ENCODE measurements around the gene ETV6.

Gene ETV6

GRCh38 chr12:11748903-11749302 lies 99.4 kb downstream of the ETV6 start:
- no peaks in the 10 kb centered on the region for H3K9me3 ChIP-seq (ENCODE audit: insufficient read depth, low read depth, low read length)
- no peaks in the 10 kb centered on the region for H3K27me3 ChIP-seq (ENCODE audit: insufficient read depth, low read length, poor library complexity, severe bottlenecking)
- peaks cover 22% of the 10 kb centered on the region for H4K20me1 ChIP-seq (ENCODE audit: insufficient read depth, low read length, poor library complexity, severe bottlenecking)
- H2AFZ ChIP-seq (ENCODE audit: low read length), result no peak overlapping the region
- no peaks in the 10 kb centered on the region for H3K9me2 ChIP-seq (replicated peaks; ENCODE audit: low read depth, low read length)
- TF ChIP-seq CTCF (conservative IDR thresholded peaks at IDR 0.05; ENCODE audit: low read length), result no peak
- TF ChIP-seq EZH2phosphoT487 (IDR thresholded peaks at IDR 0.05; ENCODE audit: borderline replicate concordance), result no peak
- no peak overlapping the region for H3K4me2 ChIP-seq (ENCODE audit: low read depth, low read length, poor library complexity, severe bottlenecking)
- H3K79me2 ChIP-seq (ENCODE audit: insufficient read depth, low read length), result peaks cover 97% of the 10 kb centered on the region
- H3K9ac ChIP-seq (ENCODE audit: low read depth, low read length, poor library complexity, severe bottlenecking), result no peak overlapping the region
- H3K4me3 ChIP-seq (ENCODE audit: low read length, poor library complexity, severe bottlenecking), result no peak overlapping the region
- H3F3A ChIP-seq (ENCODE audit: low read depth), result no peaks in the 10 kb centered on the region
- H3K36me3 ChIP-seq (ENCODE audit: insufficient read depth, low read length), result peaks cover 31% of the 10 kb centered on the region; the same call in 1 of the 2 replicates
- H3K4me1 ChIP-seq (ENCODE audit: insufficient read depth, low read length, poor library complexity, severe bottlenecking), result peaks cover 21% of the 10 kb centered on the region

GRCh38 chr12:11749943-11750690 lies 100.6 kb downstream of the ETV6 start:
- Histone ChIP-seq H2AFZ (ENCODE audit: low read length) (no peak overlapping the region), H3K79me2 (ENCODE audit: insufficient read depth, low read length) (peaks cover 95% of the 10 kb centered on the region), H3K27me3 (ENCODE audit: insufficient read depth, low read length, poor library complexity, severe bottlenecking) (no peaks in the 10 kb centered on the region), H3K4me3 (ENCODE audit: low read length, poor library complexity, severe bottlenecking) (no peak overlapping the region), H4K20me1 (ENCODE audit: insufficient read depth, low read length, poor library complexity, severe bottlenecking) (peaks cover 16% of the 10 kb centered on the region), H3K4me2 (ENCODE audit: low read depth, low read length, poor library complexity, severe bottlenecking) (no peak overlapping the region), H3K9ac (ENCODE audit: low read depth, low read length, poor library complexity, severe bottlenecking) (no peak overlapping the region), H3K9me2 (replicated peaks; ENCODE audit: low read depth, low read length) (no peaks in the 10 kb centered on the region), H3K9me3 (ENCODE audit: insufficient read depth, low read depth, low read length) (no peaks in the 10 kb centered on the region), H3F3A (ENCODE audit: low read depth) (no peaks in the 10 kb centered on the region), H3K4me1 (ENCODE audit: insufficient read depth, low read length, poor library complexity, severe bottlenecking) (peaks cover 21% of the 10 kb centered on the region), H3K36me3 (ENCODE audit: insufficient read depth, low read length) (peaks cover 37% of the 10 kb centered on the region; the same call in 1 of the 2 replicates)
- TF ChIP-seq CTCF (conservative IDR thresholded peaks at IDR 0.05; ENCODE audit: low read length) (no peak), EZH2phosphoT487 (IDR thresholded peaks at IDR 0.05; ENCODE audit: borderline replicate concordance) (no peak)

- no peak overlapping the region for H3K4me2 ChIP-seq (ENCODE audit: low read depth, low read length, poor library complexity, severe bottlenecking)
- H3K79me2 ChIP-seq (ENCODE audit: insufficient read depth, low read length), result peaks cover 73% of the 10 kb centered on the region
- H3K9me2 ChIP-seq (replicated peaks; ENCODE audit: low read depth, low read length), result no peaks in the 10 kb centered on the region
- peaks cover 61% of the 10 kb centered on the region; the same call in 1 of the 2 replicates for H3K36me3 ChIP-seq (ENCODE audit: insufficient read depth, low read length)
- no peak overlapping the region for H3K4me3 ChIP-seq (ENCODE audit: low read length, poor library complexity, severe bottlenecking)
- H3F3A ChIP-seq (ENCODE audit: low read depth), result no peaks in the 10 kb centered on the region
- peaks cover 4% of the 10 kb centered on the region for H3K4me1 ChIP-seq (ENCODE audit: insufficient read depth, low read length, poor library complexity, severe bottlenecking)
- H2AFZ ChIP-seq (ENCODE audit: low read length), result no peak overlapping the region
- H3K27me3 ChIP-seq (ENCODE audit: insufficient read depth, low read length, poor library complexity, severe bottlenecking), result no peaks in the 10 kb centered on the region
- TF ChIP-seq CTCF (conservative IDR thresholded peaks at IDR 0.05; ENCODE audit: low read length), result no peak
- TF ChIP-seq EZH2phosphoT487 (IDR thresholded peaks at IDR 0.05; ENCODE audit: borderline replicate concordance), result no peak
- peaks cover 5% of the 10 kb centered on the region for H4K20me1 ChIP-seq (ENCODE audit: insufficient read depth, low read length, poor library complexity, severe bottlenecking)
- H3K9ac ChIP-seq (ENCODE audit: low read depth, low read length, poor library complexity, severe bottlenecking), result no peak overlapping the region
- H3K9me3 ChIP-seq (ENCODE audit: insufficient read depth, low read depth, low read length), result no peaks in the 10 kb centered on the region
These were observed 103.1 kb downstream of the ETV6 start for GRCh38 chr12:11752403-11753149.
